GM21526 (cell line): ENCODE results near the gene PPME1.

Source experiments
- ATAC-seq: cut with Tn5 transposase; IDR thresholded peaks from one replicate; pipeline ENCODE4 v1.9.1; 2021; ENCODE audit warnings: moderate library complexity; ENCODE audit not compliant: unreplicated experiment, low FRiP score

PPME1 gene

GRCh38 chr11:74278103-74278502, 107.0 kb downstream of the PPME1 start:
- ATAC-seq = no peak

GRCh38 chr11:74278721-74279161, 107.7 kb downstream of the PPME1 start:
- ATAC-seq = no peak

- ATAC-seq = no peak
These were observed 108.2 kb downstream of the PPME1 start for GRCh38 chr11:74279256-74279655.

GRCh38 chr11:74280494-74280893, 109.4 kb downstream of the PPME1 start:
- no peak for ATAC-seq

GRCh38 chr11:74282421-74282820, 111.3 kb downstream of the PPME1 start:
- ATAC-seq = no peak

- ATAC-seq = no peak
These were observed 111.9 kb downstream of the PPME1 start for GRCh38 chr11:74282914-74283371.

GRCh38 chr11:74283580-74284180, 112.6 kb downstream of the PPME1 start:
- no peak for ATAC-seq

GRCh38 chr11:74284466-74284865, 113.4 kb downstream of the PPME1 start:
- no peak for ATAC-seq

GRCh38 chr11:74288161-74288560, 117.1 kb downstream of the PPME1 start:
- ATAC-seq = no peak

- ATAC-seq = no peak
These were observed 117.8 kb downstream of the PPME1 start for GRCh38 chr11:74288911-74289310.

- no peak for ATAC-seq
These were observed 126.4 kb downstream of the PPME1 start for GRCh38 chr11:74297484-74297883.

GRCh38 chr11:74299015-74299414, 127.9 kb downstream of the PPME1 start:
- no peak for ATAC-seq
